Transverse colon (tissue), 4 donors: ENCODE data around the gene RSL1D1.

Experiments used
- CTCF ChIP-seq, 5 experiments: fragments of 200-600 bp in 3 of 5; fragments of 450-650 bp in 2 of 5; sonication (generic) in 3 of 5; IDR thresholded peaks; 1 replicate in 2 of 5; 2 replicates in 3 of 5; pipeline ENCODE4 v1.5.1; 2016 to 2017; ENCODE audit warnings: antibody characterized with exemption in 5 of 5, inconsistent platforms in 3 of 5, mild to moderate bottlenecking in 2 of 5, moderate library complexity in 1 of 5
- EP300 ChIP-seq: sonication (generic); formaldehyde crosslinking; IDR thresholded peaks from one replicate; pipeline ENCODE4 v1.6.1; 2017; ENCODE audit warnings: antibody characterized with exemption, low read depth
- POLR2A ChIP-seq: fragments of 450-650 bp; IDR thresholded peaks from one replicate; pipeline ENCODE4 v1.6.1; 2016; ENCODE audit warnings: antibody characterized with exemption, mild to moderate bottlenecking, moderate library complexity
- POLR2AphosphoS5 ChIP-seq, 3 donors: sonication (generic); formaldehyde crosslinking; IDR thresholded peaks; one replicate each; pipeline ENCODE4 v1.6.1; 2016; ENCODE audit warnings: antibody characterized with exemption in 3 of 3

- TF ChIP-seq CTCF (IDR thresholded peaks at IDR 0.05), result no peak
- no peak for TF ChIP-seq POLR2A
- no peak for TF ChIP-seq EP300
- no peak for TF ChIP-seq POLR2AphosphoS5 (IDR thresholded peaks at IDR 0.05)
Measured at GRCh38 chr16:11805556-11805955, 45.8 kb downstream of the RSL1D1 start.
